Type B pancreatic cell (in vitro differentiated cells): ENCODE data around the gene ILKAP. TPM values are rescaled to one million over a fixed set of nuclear protein-coding genes. Genes with fewer than 3 reads are reported as not detected.

Experiments used
- DNase-seq: peaks from one replicate; pipeline ENCODE4 v3.0.0; 2021; ENCODE audit warnings: mixed read lengths; ENCODE audit not compliant: unreplicated experiment; ENCODE audit errors: extremely low spot score
- H3K27ac Mint-ChIP-seq: 2 replicates; pipeline ENCODE4 v1.8.0; 2021; ENCODE audit warnings: mild to moderate bottlenecking, mixed read lengths
- H3K27me3 Mint-ChIP-seq: 2 replicates; pipeline ENCODE4 v1.8.0; 2021; ENCODE audit warnings: mixed read lengths
- H3K36me3 Mint-ChIP-seq: 2 replicates; pipeline ENCODE4 v1.8.0; 2021; ENCODE audit warnings: mixed read lengths
- H3K4me1 Mint-ChIP-seq: one replicate; pipeline ENCODE4 v1.8.0; 2021; ENCODE audit warnings: mixed read lengths; ENCODE audit not compliant: unreplicated experiment
- H3K4me3 Mint-ChIP-seq: 2 replicates; pipeline ENCODE4 v1.8.0; 2021; ENCODE audit warnings: mild to moderate bottlenecking, mixed read lengths
- H3K9me3 Mint-ChIP-seq: 2 replicates; pipeline ENCODE4 v1.8.0; 2021; ENCODE audit warnings: mixed read lengths
- CTCF ChIP-seq: fragments of 200-600 bp; sonication (generic); conservative IDR thresholded peaks from 2 replicates; pipeline ENCODE4 v1.5.0; 2021; ENCODE audit warnings: antibody characterized with exemption, mild to moderate bottlenecking
- total RNA-seq: library from RNA; stranded (reverse); gene quantifications from 2 replicates; pipeline ENCODE4 v1.2.1, GENCODE V29; 2021; ENCODE audit warnings: low replicate concordance

ILKAP gene
- total RNA-seq, 1 donor from 2014 or later, result 50.4 TPM

GRCh38 chr2:238126338-238126737 lies 77.2 kb downstream of the ILKAP start:
- H3K9me3 Mint-ChIP-seq, result no peaks in the 10 kb centered on the region
- no peak overlapping the region for H3K4me3 Mint-ChIP-seq
- H3K27ac Mint-ChIP-seq, result no peak overlapping the region
- DNase-seq, result no peak
- TF ChIP-seq CTCF, result no peak
- no peaks in the 10 kb centered on the region for H3K27me3 Mint-ChIP-seq
- no peaks in the 10 kb centered on the region for H3K36me3 Mint-ChIP-seq
- no peaks in the 10 kb centered on the region for H3K4me1 Mint-ChIP-seq

- H3K4me1 Mint-ChIP-seq, result no peaks in the 10 kb centered on the region
- no peak overlapping the region for H3K4me3 Mint-ChIP-seq
Measured at GRCh38 chr2:238125127-238125885, 78.2 kb downstream of the ILKAP start.

GRCh38 chr2:238124488-238125126 lies 78.9 kb downstream of the ILKAP start:
- Mint-ChIP-seq H3K36me3 (no peaks in the 10 kb centered on the region), H3K27me3 (no peaks in the 10 kb centered on the region), H3K27ac (no peak overlapping the region), H3K4me3 (no peak overlapping the region), H3K4me1 (no peaks in the 10 kb centered on the region), H3K9me3 (no peaks in the 10 kb centered on the region)
- no peak for TF ChIP-seq CTCF
- DNase-seq, result no peak

More at GRCh38 chr2:238125127-238125885, 78.2 kb downstream of the ILKAP start:
- no peak for TF ChIP-seq CTCF
- Mint-ChIP-seq H3K9me3 (no peaks in the 10 kb centered on the region), H3K27me3 (no peaks in the 10 kb centered on the region), H3K27ac (no peak overlapping the region), H3K36me3 (no peaks in the 10 kb centered on the region)
- DNase-seq, result no peak

DNA sequence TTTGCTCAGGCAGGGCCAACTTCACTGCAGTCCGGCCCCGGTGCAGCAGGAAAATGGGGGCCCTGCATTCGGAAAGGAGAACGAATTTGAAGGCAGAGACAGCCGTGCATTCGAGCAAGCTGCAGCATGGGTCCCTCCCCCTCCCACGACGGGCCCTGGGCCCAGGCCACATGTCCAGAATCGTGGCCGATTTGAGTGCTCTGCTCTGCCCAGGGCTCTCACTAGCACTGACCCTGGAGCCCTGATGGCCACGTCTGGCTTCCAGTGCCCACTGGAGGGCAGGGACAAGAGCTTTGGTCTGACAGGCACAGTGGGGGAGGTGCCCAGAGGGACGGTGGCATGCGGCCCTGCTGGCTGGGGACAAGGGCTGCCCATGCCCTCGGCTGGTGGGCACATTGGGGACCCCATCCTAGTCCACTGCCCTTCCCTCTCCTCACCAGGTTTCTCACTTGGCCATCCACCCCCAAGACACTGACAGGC lies 79.5 kb downstream of the ILKAP start:
- H3K27ac Mint-ChIP-seq, result no peak overlapping the region
- no peaks in the 10 kb centered on the region for H3K9me3 Mint-ChIP-seq
- H3K4me1 Mint-ChIP-seq, result no peaks in the 10 kb centered on the region
- DNase-seq, result no peak
- no peaks in the 10 kb centered on the region for H3K36me3 Mint-ChIP-seq
- no peak for TF ChIP-seq CTCF
- H3K4me3 Mint-ChIP-seq, result no peak overlapping the region
- H3K27me3 Mint-ChIP-seq, result no peaks in the 10 kb centered on the region

DNA sequence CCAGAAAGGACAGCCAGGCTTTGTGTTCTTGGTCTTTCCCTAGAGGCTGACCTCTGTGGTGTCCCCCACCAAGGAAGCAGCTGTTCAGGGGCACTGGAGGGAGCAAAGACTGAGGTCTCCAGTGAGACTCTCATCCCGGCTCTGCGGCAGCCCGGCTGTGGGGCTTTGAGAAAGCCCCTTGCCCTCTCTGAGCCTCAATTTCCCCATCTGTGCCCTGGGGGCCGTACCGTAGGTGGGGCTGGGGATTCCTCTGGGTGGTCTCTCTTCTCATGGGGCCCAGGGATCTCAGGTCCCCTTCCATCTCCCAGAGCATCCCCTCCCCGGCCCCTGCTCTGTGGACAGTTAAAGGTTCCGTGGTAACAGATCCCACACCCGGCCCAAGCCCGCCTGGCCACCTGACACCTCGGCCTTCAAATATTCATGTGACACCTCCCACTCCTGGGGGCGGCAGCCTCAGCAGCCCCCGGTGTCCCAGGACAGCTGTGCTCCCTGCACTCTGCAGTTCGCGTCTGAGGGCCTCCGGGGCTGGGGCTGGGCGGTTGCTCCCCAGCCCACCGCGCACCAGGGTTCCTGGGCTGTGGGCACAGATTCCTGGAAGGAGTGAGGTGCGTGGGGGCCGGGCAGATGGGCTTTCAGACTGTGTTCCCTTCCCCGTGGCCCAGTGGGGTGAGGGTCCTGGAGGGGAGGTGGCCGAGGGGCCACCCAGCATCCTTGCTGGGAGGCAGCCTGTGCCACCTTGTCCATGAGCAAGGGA lies 80.1 kb downstream of the ILKAP start:
- H3K27me3 Mint-ChIP-seq, result no peaks in the 10 kb centered on the region
- no peak for DNase-seq
- no peak overlapping the region for H3K4me3 Mint-ChIP-seq
- H3K9me3 Mint-ChIP-seq, result no peaks in the 10 kb centered on the region
- no peak for TF ChIP-seq CTCF
- no peak overlapping the region for H3K27ac Mint-ChIP-seq
- H3K4me1 Mint-ChIP-seq, result no peaks in the 10 kb centered on the region
- no peaks in the 10 kb centered on the region for H3K36me3 Mint-ChIP-seq
